Thoracic aorta (tissue), 2 donors: ENCODE results near the gene CCND1. TPM values are rescaled to one million over a fixed set of nuclear protein-coding genes. Genes with fewer than 3 reads are reported as not detected.

Experiments used
- ATAC-seq: fragments of 150-250 bp; one replicate; pipeline ENCODE4 v1.8.0; 2017; ENCODE audit warnings: low read depth; ENCODE audit not compliant: insufficient number of reproducible peaks, low FRiP score
- DNase-seq: peaks from one replicate; pipeline ENCODE4 v3.0.0-alpha.2; 2020; ENCODE audit warnings: low spot score
- H3K27ac ChIP-seq, 2 donors: fragments of 200-600 bp; sonication (generic); 1 replicate in 1 of 2; 2 replicates in 1 of 2; pipeline ENCODE4 v1.5.1; 2016; ENCODE audit warnings: mild to moderate bottlenecking in 2 of 2, moderate library complexity in 2 of 2
- H3K27me3 ChIP-seq: fragments of 200-600 bp; sonication (generic); replicated peaks from 2 replicates; pipeline ENCODE4 v1.6.0; 2016; ENCODE audit warnings: mild to moderate bottlenecking; ENCODE audit not compliant: insufficient read depth
- H3K36me3 ChIP-seq: fragments of 200-600 bp; sonication (generic); one replicate; pipeline ENCODE4 v1.5.1; 2016
- H3K4me1 ChIP-seq, 2 donors: fragments of 200-600 bp; sonication (generic); 1 replicate in 1 of 2; 2 replicates in 1 of 2; pipeline versions ENCODE4 v1.5.1 to v1.6.0; 2016; ENCODE audit warnings: low read depth in 2 of 2, mild to moderate bottlenecking in 1 of 2; ENCODE audit not compliant: control insufficient read depth in 1 of 2
- H3K4me3 ChIP-seq: fragments of 200-600 bp; sonication (generic); 2 replicates; pipeline ENCODE4 v1.5.1; 2016; ENCODE audit warnings: mild to moderate bottlenecking
- H3K9me3 ChIP-seq: fragments of 200-600 bp; sonication (generic); 2 replicates; pipeline ENCODE4 v1.5.1; 2016
- CTCF ChIP-seq: fragments of 200-600 bp; sonication (generic); IDR thresholded peaks from one replicate; pipeline ENCODE4 v1.5.1; 2019; ENCODE audit warnings: antibody characterized with exemption
- total RNA-seq, 2 donors: library from RNA; depleted of rRNA; stranded (reverse); fragments of >200 nt; gene quantifications; one replicate each; pipeline versions ENCODE4 v1.1.0 to v1.2.3, GENCODE V29; 2016

CCND1 gene
- total RNA-seq, 2 donors from 2014 or later: 109 to 142 TPM

- DNase-seq (no peak), ATAC-seq (no peak)
- Histone ChIP-seq H3K9me3 (no peaks in the 10 kb centered on the region), H3K4me1 (no peaks in the 10 kb centered on the region), H3K36me3 (peaks cover 20% of the 10 kb centered on the region), H3K27me3 (no peaks in the 10 kb centered on the region), H3K4me3 (no peak overlapping the region), H3K27ac (no peak overlapping the region)
- no peak for TF ChIP-seq CTCF
These were observed 21.2 kb downstream of the CCND1 start for GRCh38 chr11:69662021-69662698.

- H3K4me3 ChIP-seq: no peak overlapping the region
- DNase-seq (no peak), ATAC-seq (no peak)
- no peaks in the 10 kb centered on the region for H3K4me1 ChIP-seq
- H3K36me3 ChIP-seq: peaks cover 26% of the 10 kb centered on the region
- H3K27ac ChIP-seq: no peak overlapping the region
- no peaks in the 10 kb centered on the region for H3K27me3 ChIP-seq
- no peak for TF ChIP-seq CTCF
- no peaks in the 10 kb centered on the region for H3K9me3 ChIP-seq
These were observed 21.9 kb downstream of the CCND1 start for GRCh38 chr11:69662806-69663205.

GRCh38 chr11:69663326-69663725, 22.4 kb downstream of the CCND1 start:
- DNase-seq (no peak), ATAC-seq (no peak)
- TF ChIP-seq CTCF: no peak
- Histone ChIP-seq H3K27ac (no peak overlapping the region), H3K4me1 (no peaks in the 10 kb centered on the region), H3K36me3 (peaks cover 28% of the 10 kb centered on the region), H3K27me3 (no peaks in the 10 kb centered on the region), H3K9me3 (no peaks in the 10 kb centered on the region), H3K4me3 (no peak overlapping the region)

- H3K4me1 ChIP-seq: no peaks in the 10 kb centered on the region
- ATAC-seq: no peak
- peaks cover 28% of the 10 kb centered on the region for H3K36me3 ChIP-seq
- H3K9me3 ChIP-seq: no peaks in the 10 kb centered on the region
- no peak for TF ChIP-seq CTCF
- no peak overlapping the region for H3K4me3 ChIP-seq
- no peak for DNase-seq
- H3K27me3 ChIP-seq: no peaks in the 10 kb centered on the region
- H3K27ac ChIP-seq: no peak overlapping the region
These were observed 23.3 kb downstream of the CCND1 start for GRCh38 chr11:69664103-69664775.

GRCh38 chr11:69664901-69665300, 23.9 kb downstream of the CCND1 start:
- H3K9me3 ChIP-seq: no peaks in the 10 kb centered on the region
- H3K27ac ChIP-seq: no peak overlapping the region
- ATAC-seq: no peak
- no peak for TF ChIP-seq CTCF
- H3K27me3 ChIP-seq: no peaks in the 10 kb centered on the region
- H3K4me1 ChIP-seq: peaks cover 0 to under 1% of the 10 kb centered on the region in 2 donors
- DNase-seq: no peak
- peaks cover 28% of the 10 kb centered on the region for H3K36me3 ChIP-seq
- no peak overlapping the region for H3K4me3 ChIP-seq
